Right lobe of liver (tissue), 4 donors: ENCODE data around the gene RAB40A.

Source experiments
- POLR2A ChIP-seq: fragments of 450-650 bp; IDR thresholded peaks from one replicate; pipeline ENCODE4 v1.6.1; 2017; ENCODE audit warnings: antibody characterized with exemption, mild to moderate bottlenecking
- TF ChIP-seq, protein P1 (sequence below), 4 donors: fragments of 200-600 bp in 3 of 4; fragments of 450-650 bp in 1 of 4; IDR thresholded peaks; one replicate each; pipeline versions ENCODE4 v1.5.1 to v1.8.0; 2016 to 2022; ENCODE audit warnings: antibody characterized with exemption in 4 of 4, mild to moderate bottlenecking in 2 of 4
- donor health status: DM: no; HTN: no; CAD: no.
- donor health status: DM: no; HTN: no; CAD: no.
- donor health status: DM: no; HTN: yes; CAD: no.

DNA sequence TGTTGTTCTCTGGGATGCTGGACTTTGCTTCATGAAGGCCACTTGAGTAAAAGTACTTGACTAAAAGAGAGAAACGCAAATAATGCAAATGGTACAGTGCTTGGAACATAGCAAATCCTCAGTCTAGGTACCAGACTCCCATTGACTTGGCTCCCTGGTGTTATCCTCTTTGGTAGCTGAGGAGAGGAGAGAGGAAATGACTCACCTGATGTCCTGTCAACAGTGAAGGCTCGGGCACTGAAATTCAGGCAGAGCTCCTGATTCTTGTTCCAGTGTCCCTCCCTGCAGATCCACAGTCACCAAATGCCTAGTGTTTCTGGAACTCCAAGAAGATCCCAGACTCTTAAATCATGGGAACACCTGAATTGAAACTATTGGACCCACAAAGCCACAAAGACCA is 43.5 kb upstream of the RAB40A start:
- TF ChIP-seq, protein P1, sequence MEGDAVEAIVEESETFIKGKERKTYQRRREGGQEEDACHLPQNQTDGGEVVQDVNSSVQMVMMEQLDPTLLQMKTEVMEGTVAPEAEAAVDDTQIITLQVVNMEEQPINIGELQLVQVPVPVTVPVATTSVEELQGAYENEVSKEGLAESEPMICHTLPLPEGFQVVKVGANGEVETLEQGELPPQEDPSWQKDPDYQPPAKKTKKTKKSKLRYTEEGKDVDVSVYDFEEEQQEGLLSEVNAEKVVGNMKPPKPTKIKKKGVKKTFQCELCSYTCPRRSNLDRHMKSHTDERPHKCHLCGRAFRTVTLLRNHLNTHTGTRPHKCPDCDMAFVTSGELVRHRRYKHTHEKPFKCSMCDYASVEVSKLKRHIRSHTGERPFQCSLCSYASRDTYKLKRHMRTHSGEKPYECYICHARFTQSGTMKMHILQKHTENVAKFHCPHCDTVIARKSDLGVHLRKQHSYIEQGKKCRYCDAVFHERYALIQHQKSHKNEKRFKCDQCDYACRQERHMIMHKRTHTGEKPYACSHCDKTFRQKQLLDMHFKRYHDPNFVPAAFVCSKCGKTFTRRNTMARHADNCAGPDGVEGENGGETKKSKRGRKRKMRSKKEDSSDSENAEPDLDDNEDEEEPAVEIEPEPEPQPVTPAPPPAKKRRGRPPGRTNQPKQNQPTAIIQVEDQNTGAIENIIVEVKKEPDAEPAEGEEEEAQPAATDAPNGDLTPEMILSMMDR (IDR thresholded peaks at IDR 0.05) = no peak
- TF ChIP-seq POLR2A = no peak
